Mucosa of stomach (tissue), 1 donor: Measurements from ENCODE around the gene GALNT2.

Experiments
- H3K27me3 ChIP-seq: one replicate; pipeline ENCODE4 v1.7.0; 2013; ENCODE audit warnings: mild to moderate bottlenecking, low read length; ENCODE audit not compliant: control insufficient read depth, insufficient read depth
- H3K36me3 ChIP-seq: one replicate; pipeline ENCODE4 v1.7.0; 2013; ENCODE audit warnings: low read length; ENCODE audit not compliant: control insufficient read depth, insufficient read depth
- H3K4me1 ChIP-seq: one replicate; pipeline ENCODE4 v1.7.0; 2013; ENCODE audit warnings: mild to moderate bottlenecking, low read length; ENCODE audit not compliant: control insufficient read depth, insufficient read depth
- H3K4me3 ChIP-seq: one replicate; pipeline ENCODE4 v1.7.0; 2013; ENCODE audit warnings: low read length
- H3K9ac ChIP-seq: one replicate; pipeline ENCODE4 v1.7.0; 2013; ENCODE audit warnings: mild to moderate bottlenecking, low read length, moderate library complexity
- H3K9me3 ChIP-seq: one replicate; pipeline ENCODE4 v1.7.0; 2013; ENCODE audit warnings: mild to moderate bottlenecking, low read length, moderate library complexity; ENCODE audit not compliant: control insufficient read depth
- donor health status: Pancreatic carcinoma.

Gene GALNT2

GRCh38 chr1:230125141-230125540 is 58.1 kb downstream of the GALNT2 start:
- H3K9ac ChIP-seq = no peak overlapping the region
- no peak overlapping the region for H3K4me3 ChIP-seq
- no peaks in the 10 kb centered on the region for H3K27me3 ChIP-seq
- no peaks in the 10 kb centered on the region for H3K36me3 ChIP-seq
- peaks cover 16% of the 10 kb centered on the region for H3K4me1 ChIP-seq
- H3K9me3 ChIP-seq = no peaks in the 10 kb centered on the region

DNA sequence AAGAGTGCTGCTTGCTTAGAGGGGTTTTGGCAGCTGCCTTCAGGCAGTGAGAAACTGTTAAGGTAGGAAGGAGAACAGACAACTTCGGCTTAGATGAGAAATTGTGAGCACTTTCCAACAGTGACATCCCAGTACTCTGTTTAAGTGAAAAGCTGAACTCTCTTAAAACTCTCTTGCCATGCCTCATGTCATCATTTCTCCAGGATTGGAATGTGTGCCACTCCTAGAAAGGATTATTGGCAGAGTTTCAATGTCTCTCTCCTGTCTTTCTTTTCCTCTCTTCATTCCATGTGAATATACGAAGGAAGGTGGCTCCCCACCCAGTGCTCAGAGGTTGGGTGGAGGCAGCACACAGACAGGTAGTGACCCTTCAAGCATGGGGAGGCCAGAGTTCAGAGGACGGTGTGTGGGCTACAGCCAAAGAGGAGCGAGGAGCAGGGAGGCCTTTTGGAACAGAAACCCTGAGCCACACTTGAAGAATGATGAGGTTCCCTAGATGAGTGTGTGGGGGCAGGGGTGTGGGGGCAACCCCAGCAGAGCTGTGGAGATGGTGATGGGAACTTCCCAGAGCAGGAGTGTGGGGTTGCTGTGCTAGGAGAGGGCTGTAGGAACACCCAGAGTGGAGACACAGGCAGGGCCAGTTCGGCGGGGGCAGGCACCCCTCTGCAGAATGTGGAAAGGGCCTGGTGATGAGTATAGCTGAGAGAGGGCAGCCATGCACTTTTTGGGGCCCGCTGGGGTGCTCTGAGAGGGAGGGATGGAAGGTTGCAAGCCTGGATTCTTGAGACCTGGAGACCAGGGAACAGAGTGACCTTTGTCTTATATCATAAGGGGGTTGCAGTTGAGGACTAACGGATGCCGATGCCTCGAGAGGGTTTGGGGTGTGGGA is 58.8 kb downstream of the GALNT2 start:
- H3K9ac ChIP-seq = no peak overlapping the region
- no peaks in the 10 kb centered on the region for H3K27me3 ChIP-seq
- no peaks in the 10 kb centered on the region for H3K9me3 ChIP-seq
- H3K4me3 ChIP-seq = no peak overlapping the region
- H3K36me3 ChIP-seq = no peaks in the 10 kb centered on the region
- peaks cover 16% of the 10 kb centered on the region for H3K4me1 ChIP-seq

DNA sequence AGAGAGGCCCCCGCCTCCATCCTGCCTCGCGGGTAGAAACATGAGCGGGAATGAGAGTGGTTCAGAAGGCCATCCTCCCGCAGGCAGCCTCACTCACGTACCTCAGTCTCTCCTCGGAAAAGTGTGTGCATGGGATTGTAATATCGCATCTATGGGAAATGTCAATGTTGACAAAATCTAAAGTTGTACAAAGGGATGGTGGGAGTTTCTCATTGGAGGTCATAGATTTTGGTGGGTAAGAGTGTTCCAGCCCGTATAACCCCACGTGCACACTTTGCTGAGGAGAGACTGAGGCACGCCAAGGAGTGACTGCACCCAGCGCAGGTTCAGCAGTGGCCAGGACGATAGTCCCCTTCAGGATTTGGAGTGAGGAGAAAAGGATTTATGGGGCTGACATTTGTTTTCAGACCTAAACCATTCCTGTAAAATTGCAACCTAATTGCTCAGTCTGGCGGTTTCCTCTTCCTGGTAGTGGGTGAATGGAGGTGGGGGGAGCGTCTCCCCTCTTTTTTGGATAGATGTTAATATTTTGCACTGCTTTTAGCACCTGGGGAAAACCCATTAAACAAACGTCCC is 59.6 kb downstream of the GALNT2 start:
- no peak overlapping the region for H3K9ac ChIP-seq
- peaks cover 16% of the 10 kb centered on the region for H3K4me1 ChIP-seq

GRCh38 chr1:230127105-230128054 is 60.3 kb downstream of the GALNT2 start:
- H3K9me3 ChIP-seq = no peaks in the 10 kb centered on the region
- H3K9ac ChIP-seq = no peak overlapping the region
- H3K27me3 ChIP-seq = no peaks in the 10 kb centered on the region
- no peaks in the 10 kb centered on the region for H3K36me3 ChIP-seq
- H3K4me1 ChIP-seq = peaks cover 16% of the 10 kb centered on the region
- no peak overlapping the region for H3K4me3 ChIP-seq

More for the DNA sequence above, 59.6 kb downstream of the GALNT2 start:
- H3K36me3 ChIP-seq = no peaks in the 10 kb centered on the region
- H3K4me3 ChIP-seq = no peak overlapping the region
- no peaks in the 10 kb centered on the region for H3K9me3 ChIP-seq
- H3K27me3 ChIP-seq = no peaks in the 10 kb centered on the region

DNA sequence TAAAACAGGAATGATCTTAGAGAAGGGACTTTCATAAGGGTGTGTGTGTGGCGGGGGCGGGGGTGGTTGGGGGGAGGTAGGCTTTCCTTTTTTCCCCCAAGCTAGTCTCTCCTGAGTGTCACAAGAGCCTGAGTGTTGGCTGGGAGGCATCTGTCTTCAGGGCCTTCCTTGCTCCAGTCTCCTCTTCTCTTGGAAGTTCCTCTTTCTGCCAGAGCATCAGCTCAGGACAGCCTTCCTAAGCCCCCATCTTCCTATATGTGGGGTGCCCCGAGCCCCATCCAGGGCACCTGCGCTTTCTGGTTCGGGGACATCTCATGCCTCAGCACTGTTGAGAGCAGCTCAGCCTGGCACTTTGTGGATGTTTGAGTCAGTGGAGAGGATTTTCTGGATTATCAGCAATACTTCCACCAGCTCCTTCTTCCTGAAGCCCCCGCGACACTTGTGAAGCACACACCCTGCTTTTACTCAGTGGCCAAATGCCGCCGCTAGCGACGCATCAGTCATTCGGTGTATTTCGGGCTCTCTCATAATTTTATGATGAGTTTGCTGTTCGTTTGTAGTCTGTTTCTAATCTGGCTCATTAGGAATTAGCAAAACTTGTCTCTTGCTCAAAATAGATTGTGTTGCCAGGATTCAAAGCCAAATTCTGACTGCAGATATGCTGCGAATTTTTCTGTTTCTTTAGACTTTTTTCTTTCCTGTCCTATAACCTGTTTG is 61.7 kb downstream of the GALNT2 start:
- Histone ChIP-seq H3K9ac (no peak overlapping the region), H3K4me3 (no peak overlapping the region), H3K27me3 (no peaks in the 10 kb centered on the region), H3K4me1 (peaks cover 16% of the 10 kb centered on the region), H3K9me3 (no peaks in the 10 kb centered on the region), H3K36me3 (no peaks in the 10 kb centered on the region)

DNA sequence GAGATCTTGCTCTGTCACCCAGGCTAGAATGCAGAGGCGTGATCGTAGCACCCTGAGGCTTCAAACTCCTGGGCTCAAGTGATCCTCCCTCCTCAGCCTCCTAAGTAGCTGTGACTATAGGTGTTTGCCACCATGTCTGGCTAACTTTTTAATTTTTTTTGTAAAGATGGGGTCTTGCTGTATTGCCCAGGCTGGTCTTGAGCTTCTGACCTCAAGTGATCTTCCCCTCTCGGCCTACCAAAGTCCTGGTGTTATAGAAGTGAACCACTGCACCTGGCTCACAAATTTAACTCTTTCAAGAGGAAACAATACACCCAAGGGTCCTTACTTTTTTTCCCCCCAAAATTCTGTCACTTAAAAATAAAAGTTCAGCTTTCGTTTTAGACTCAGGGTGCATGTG is 62.3 kb downstream of the GALNT2 start:
- Histone ChIP-seq H3K4me1 (peaks cover 16% of the 10 kb centered on the region), H3K27me3 (no peaks in the 10 kb centered on the region), H3K4me3 (no peak overlapping the region), H3K9me3 (no peaks in the 10 kb centered on the region), H3K9ac (no peak overlapping the region), H3K36me3 (no peaks in the 10 kb centered on the region)

DNA sequence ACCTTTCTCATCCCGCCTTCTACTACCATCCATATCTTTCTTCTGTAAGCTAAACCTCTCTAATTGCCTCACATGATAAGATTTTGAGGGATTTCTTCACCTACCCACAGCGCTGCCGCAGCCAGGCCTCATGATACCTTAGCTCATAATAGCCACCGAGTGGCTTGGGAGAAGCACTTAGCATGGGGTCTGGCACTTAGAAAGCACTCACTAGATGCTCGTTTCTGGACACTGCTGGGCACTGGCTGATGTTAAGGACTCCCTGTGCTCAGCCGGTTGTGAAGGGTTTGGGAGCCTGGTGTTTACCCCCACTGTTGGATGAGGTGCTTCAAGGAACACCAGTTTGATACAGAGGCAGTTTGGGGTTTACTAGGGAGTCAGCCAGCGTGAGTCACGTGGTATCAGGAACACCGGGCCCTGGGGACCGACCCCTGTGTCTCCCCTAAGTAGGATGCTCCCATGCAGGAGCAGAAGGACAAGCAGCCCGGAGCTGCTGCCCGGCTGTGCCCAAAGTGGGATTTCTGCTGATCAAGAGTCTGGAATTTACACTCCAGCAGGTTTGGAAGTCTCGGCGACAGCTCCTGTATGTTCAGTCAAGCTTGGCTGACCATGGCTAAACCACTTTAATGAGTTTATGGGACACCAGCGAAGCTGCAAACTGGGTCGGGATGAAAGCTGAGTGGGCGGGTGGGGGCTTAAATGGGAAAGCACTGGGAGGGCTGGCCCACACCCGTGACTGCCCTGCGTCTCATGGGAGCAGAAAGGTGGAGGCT is 63.3 kb downstream of the GALNT2 start:
- Histone ChIP-seq H3K4me1 (peaks cover 7% of the 10 kb centered on the region), H3K27me3 (no peaks in the 10 kb centered on the region), H3K4me3 (no peak overlapping the region), H3K36me3 (no peaks in the 10 kb centered on the region), H3K9ac (no peak overlapping the region), H3K9me3 (no peaks in the 10 kb centered on the region)

DNA sequence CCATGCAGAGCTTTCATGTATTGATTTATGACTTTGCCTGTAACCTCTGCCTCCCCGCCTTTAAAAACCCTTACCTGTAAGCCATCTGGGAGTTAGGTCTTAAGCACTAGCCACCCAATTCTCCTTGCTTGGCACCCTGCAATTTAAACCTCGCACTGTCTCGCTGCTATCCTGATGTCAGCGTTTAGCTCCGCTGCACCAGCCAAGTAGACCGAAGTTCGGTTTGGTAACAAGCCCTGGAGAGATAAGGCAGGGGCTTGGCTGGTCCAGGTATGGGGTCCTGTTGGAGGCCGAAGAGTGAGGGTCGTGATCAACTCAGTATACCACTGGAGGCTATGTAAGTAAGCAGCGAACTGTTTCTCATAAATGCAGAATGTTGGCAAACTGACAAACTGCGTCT is 64.4 kb downstream of the GALNT2 start:
- Histone ChIP-seq H3K4me1 (no peaks in the 10 kb centered on the region), H3K27me3 (no peaks in the 10 kb centered on the region), H3K36me3 (no peaks in the 10 kb centered on the region), H3K9me3 (no peaks in the 10 kb centered on the region), H3K4me3 (no peak overlapping the region), H3K9ac (no peak overlapping the region)

DNA sequence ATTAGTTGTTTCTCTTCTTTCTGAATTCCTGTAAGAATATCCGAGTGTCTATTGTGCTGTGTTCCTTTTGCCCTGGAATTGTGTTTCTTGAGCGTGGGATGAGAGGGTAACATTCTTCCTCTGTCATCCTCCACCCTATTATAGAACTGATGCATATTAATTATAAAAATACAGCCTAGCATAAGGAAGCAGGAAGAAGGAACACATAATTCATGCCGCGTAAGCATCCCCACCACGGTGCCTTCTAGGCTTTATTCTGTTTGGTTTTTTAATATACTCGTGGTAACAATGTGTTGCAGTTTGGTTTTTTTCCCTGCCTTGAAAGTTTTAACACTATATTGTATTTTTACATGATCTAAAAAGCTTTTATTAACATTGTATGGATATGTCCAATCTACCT is 65.7 kb downstream of the GALNT2 start:
- no peaks in the 10 kb centered on the region for H3K4me1 ChIP-seq
- no peak overlapping the region for H3K9ac ChIP-seq
- H3K36me3 ChIP-seq = no peaks in the 10 kb centered on the region
- no peak overlapping the region for H3K4me3 ChIP-seq
- no peaks in the 10 kb centered on the region for H3K27me3 ChIP-seq
- H3K9me3 ChIP-seq = no peaks in the 10 kb centered on the region

- Histone ChIP-seq H3K4me3 (no peak overlapping the region), H3K9me3 (no peaks in the 10 kb centered on the region), H3K36me3 (no peaks in the 10 kb centered on the region), H3K9ac (no peak overlapping the region), H3K4me1 (no peaks in the 10 kb centered on the region), H3K27me3 (no peaks in the 10 kb centered on the region)
These were observed 68.7 kb downstream of the GALNT2 start for GRCh38 chr1:230135726-230136125.
